ENCODE results near the gene NCKAP1.
"Not testable (repeated sequence)": the region's sequence is repeated elsewhere in the genome, so short reads cannot be mapped to it uniquely, and the experiment has no call there.

NCKAP1 gene

DNA sequence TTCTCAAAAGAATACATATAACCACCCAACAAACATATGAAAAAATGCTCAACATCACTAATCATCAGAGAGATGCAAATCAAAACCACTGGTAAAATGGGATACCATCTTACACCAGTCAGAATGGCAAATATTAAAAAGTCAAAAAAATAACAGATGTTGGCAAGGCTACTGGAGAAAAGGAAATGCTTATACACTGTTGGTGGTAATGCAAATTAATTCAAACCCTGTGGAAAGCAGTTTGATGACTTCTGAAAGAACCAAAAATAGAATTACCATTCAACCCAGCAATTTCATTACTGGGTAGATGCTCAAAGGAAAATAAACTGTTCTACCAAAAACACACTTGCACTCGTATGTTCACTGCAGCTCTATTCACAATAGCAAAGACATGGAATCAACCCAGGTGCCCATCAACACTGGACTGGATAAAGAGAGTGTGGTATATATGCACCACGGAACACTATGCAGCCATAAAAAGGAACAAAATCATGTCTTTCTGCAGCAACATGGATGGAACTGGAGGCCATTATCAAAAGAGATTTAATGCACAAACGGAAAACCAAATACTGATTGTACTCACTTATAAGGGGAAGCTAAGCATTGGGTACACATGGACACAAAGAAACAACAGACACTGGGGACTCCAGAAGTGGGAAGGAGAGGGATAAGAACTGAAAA, 38.8 kb downstream of the NCKAP1 start:
- DNase-seq = no peak

DNA sequence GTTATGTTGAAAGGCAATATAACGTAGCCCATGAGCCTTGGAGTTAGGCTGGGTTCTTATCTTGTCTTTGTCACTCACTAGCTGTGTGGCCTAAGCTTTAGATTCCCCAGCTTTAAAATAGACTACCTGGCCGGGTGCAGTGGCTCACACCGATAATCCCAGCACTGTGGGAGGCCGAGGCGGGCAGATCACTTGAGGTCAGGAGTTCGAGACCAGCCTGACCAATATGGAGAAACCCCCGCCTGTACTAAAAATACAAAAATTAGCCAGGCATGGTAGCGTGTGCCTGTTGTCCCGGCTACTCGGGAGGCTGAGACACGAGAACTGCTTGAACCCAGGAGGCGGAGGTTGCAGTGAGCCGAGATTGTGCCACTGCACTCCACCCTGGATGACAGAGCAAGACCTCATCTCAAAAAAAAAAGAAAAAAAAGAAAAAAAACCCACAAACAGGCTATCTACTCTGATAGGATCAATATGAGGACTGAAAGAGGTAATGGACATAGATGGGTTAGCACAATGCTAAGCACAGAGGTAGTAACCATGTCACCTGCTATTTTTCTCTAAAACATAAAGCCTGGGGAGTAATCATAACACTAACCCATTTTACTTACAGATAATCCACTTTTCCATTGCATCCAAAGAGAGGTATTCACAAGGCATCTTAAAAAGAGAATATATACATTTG, 43.9 kb downstream of the NCKAP1 start:
- no peak for DNase-seq

DNA sequence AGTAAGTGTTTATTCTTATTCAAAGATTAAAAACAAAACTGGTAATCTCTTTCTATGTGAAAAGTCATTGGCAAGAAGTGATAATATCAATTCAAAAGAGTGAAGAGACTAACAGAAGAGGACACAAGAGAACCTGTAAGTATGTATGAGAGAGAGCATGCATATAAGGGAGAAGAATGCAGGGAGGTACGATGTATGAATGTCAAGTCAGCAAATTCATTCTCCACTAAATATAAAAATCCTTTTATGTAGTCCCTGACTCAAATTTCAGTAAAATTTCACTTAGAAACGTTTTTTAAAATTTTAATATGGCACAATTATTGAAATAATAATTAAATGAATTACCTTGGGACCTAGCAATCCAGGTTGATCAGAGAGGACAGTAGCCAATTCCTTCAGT, 55.3 kb downstream of the NCKAP1 start:
- DNase-seq = no peak

DNA sequence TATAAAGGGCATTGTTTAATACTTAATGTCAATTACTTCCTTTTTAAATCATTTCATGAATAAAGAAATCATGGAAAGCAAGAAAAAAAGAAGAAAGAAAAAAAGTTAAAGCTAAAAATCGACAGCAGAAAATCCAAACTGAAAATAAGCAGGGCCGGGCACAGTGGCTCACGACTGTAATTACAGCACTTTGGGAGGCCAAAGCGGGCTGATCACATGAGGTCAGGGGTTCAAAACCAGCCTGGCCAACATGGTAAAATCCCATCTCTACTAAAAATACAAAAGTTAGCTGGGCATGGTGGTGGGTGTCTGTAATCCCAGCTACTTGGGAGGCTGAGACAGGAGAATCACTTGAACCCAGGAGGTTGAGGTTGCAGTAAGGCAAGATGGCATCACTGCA, 56.8 kb downstream of the NCKAP1 start:
- not testable (repeated sequence) for DNase-seq

DNA sequence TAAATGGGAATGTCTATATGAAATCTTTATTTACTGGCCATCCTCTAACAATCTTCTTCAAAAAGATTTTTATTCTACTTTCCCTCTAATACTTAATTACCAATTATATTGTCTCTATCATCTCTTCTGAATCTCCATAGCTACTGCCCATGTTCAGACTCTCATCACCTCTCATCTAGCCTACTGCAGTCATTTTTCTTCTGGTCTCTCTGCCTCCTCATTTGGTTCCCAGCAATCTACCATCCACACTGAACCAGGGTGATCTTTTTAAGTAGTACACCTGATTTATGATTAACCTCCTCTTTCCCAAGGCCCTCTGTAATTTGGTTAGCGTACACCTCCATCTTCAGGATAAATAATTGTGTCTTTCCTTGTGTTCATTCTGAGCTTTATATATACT, 57.6 kb downstream of the NCKAP1 start:
- no peak for DNase-seq

GRCh38 chr2:182980115-182980514, 58.1 kb downstream of the NCKAP1 start:
- peak; percentile 51 for DNase-seq

- no peak for DNase-seq
Measured at GRCh38 chr2:182977463-182977862, 60.8 kb downstream of the NCKAP1 start.

GRCh38 chr2:182973441-182974352, 64.6 kb downstream of the NCKAP1 start:
- DNase-seq = no peak

GRCh38 chr2:182972548-182972942, 65.7 kb downstream of the NCKAP1 start:
- no peak for DNase-seq

- DNase-seq = no peak
Measured at GRCh38 chr2:182971820-182972547, 66.3 kb downstream of the NCKAP1 start.

GRCh38 chr2:182970486-182970885, 67.8 kb downstream of the NCKAP1 start:
- no peak for DNase-seq

DNA sequence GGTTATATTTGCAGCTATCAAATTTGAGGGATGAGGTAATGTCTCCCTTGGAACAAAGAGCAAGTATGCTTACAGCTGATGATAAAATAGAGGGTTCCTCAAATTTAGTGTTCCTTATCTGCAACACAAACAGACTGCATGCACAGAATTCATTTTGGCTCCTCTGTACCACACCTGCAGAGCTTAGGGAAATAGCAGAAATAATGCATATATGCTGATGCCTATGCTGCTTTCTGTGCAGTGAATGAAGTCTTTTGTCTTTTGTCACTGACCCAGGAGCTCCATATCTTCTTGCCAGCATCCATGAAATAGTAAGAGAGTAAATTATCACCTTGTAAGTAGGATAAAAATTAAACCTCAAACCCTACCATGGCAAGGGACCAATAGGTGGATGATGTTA, 69.8 kb downstream of the NCKAP1 start:
- no peak for DNase-seq

- DNase-seq = not testable (repeated sequence)
Measured at GRCh38 chr2:182966356-182966755, 71.9 kb downstream of the NCKAP1 start.

DNA sequence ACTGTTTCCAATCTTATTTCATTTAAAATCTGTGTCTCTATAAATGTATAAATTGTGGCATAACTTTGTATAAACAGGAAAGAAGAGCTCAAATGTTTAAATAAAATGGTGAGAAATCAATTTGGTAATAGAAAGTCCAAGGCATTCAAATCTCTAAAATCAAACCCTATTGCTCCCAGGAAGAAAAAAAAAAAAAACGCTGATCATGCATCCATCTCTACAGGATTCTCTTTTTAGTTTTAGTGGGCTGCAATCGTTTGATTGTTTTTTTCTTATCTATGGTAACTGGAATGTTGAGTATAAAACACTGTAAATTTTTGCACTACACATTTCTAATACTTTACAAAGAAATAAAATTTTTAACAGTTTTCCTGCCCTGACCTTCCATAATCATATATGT, 75.6 kb downstream of the NCKAP1 start:
- no peak for DNase-seq

DNA sequence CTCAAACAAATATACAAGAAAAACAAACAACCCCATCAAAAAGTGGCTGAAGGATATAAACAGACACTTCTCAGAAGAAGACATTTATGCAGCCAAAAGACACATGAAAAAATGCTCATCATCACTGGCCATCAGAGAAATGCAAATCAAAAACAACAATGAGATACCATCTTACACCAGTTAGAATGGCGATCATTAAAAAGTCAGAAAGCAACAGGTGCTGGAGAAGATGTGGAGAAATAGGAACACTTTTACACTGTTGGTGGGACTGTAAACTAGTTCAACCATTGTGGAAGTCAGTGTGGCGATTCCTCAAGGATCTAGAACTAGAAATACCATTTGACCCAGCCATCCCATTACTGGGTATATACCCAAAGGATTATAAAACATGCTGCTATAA, 77.4 kb downstream of the NCKAP1 start:
- not testable (repeated sequence) for DNase-seq

DNA sequence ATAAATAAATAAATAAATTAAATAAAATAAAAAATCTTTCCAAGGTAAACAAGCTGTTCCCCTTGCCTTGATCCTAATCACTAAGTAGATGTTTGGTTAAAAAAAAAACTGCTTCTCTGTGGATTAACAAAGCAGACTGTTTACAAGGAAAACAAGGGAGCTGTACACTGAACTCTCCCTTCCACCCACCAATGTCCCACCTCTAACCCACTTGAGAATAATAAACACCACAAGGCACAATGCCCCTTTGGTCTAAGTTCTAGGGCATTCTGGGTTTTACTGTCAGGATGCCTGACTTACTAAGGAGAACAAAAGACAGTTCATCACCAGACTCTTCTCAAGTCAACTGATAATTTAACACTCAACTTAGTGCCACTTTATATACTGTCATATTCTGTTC, 83.5 kb downstream of the NCKAP1 start:
- DNase-seq = no peak

- DNase-seq = no peak
Measured at GRCh38 chr2:182952741-182953450, 85.4 kb downstream of the NCKAP1 start.

- no peak for DNase-seq
Measured at GRCh38 chr2:182951948-182952663, 86.2 kb downstream of the NCKAP1 start.

- no peak for DNase-seq
Measured at GRCh38 chr2:182950546-182950945, 87.7 kb downstream of the NCKAP1 start.

- no peak for DNase-seq
Measured at GRCh38 chr2:182949572-182950189, 88.6 kb downstream of the NCKAP1 start.

DNA sequence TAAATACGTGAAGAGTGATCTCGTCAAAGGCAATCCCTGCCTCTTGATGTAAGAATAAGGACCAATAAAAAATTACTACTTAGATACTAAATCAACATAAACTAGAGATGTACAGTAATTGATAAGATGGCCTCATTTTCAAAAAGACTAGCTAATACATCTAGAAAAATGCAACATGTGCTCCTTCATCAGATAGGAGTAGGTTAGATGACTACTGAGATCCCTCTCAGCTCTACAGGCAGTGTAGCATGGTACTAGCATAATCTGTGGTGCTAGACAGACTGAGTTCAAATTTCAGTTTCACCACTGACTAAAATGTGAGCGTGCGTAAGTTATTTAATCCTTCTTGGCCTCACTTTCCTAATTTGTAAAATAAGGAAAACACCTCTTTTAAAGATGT, 89.2 kb downstream of the NCKAP1 start:
- no peak for DNase-seq

All from NCI-H1048 (cell line).